ENCODE results near the gene TTC38.

The TTC38 gene

DNA sequence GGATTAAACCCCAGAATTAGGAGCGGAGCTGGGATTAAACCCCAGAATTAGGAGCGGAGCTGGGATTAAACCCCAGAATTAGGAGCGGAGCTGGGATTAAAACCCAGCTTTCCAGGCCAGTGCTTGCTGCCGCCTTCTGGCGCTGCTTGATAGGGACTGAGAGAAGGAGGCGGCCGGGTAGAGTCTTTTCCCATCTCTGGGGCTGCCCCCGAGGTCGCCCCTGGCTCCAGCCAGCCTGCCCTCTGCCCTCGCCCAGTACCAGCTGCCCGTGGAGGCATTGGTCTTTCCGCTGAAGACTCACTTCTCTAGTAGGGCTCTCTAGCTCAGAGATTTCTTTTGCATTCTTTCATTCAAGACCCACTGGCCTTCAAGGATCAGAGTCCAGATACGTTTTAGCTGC is 72.9 kb downstream of the TTC38 start:
- TF ChIP-seq, protein P1, sequence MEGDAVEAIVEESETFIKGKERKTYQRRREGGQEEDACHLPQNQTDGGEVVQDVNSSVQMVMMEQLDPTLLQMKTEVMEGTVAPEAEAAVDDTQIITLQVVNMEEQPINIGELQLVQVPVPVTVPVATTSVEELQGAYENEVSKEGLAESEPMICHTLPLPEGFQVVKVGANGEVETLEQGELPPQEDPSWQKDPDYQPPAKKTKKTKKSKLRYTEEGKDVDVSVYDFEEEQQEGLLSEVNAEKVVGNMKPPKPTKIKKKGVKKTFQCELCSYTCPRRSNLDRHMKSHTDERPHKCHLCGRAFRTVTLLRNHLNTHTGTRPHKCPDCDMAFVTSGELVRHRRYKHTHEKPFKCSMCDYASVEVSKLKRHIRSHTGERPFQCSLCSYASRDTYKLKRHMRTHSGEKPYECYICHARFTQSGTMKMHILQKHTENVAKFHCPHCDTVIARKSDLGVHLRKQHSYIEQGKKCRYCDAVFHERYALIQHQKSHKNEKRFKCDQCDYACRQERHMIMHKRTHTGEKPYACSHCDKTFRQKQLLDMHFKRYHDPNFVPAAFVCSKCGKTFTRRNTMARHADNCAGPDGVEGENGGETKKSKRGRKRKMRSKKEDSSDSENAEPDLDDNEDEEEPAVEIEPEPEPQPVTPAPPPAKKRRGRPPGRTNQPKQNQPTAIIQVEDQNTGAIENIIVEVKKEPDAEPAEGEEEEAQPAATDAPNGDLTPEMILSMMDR (IDR thresholded peaks at IDR 0.05; ENCODE audit: insufficient read depth, low read length, poor library complexity, severe bottlenecking) = no peak
- no peak for DNase-seq (ENCODE audit: extremely low read depth, insufficient read length)
- Histone ChIP-seq H3K27me3 (replicated peaks; ENCODE audit: control insufficient read depth, insufficient read depth, low read length) (no peaks in the 10 kb centered on the region), H3K36me3 (ENCODE audit: control insufficient read depth, insufficient read depth, low read length) (peaks cover 26% of the 10 kb centered on the region), H3K4me3 (replicated peaks; ENCODE audit: low read depth, low read length) (no peak overlapping the region)

All from GM06990 (cell line).